Epithelial cell of proximal tubule (primary cell): ENCODE data around the gene TMEM108. TPM values are rescaled to one million over a fixed set of nuclear protein-coding genes. Genes with fewer than 3 reads are reported as not detected.

Source experiments
- DNase-seq: peaks from one replicate; pipeline ENCODE4 v3.0.0-alpha.2; 2011; ENCODE audit warnings: low read depth
- H3K4me3 ChIP-seq: 2 replicates; pipeline ENCODE4 v1.5.1; 2011; ENCODE audit warnings: low read depth, mild to moderate bottlenecking, low read length
- CTCF ChIP-seq: conservative IDR thresholded peaks from 2 replicates; pipeline ENCODE4 v1.5.1; 2012; ENCODE audit warnings: low read depth, mild to moderate bottlenecking, low read length
- total RNA-seq: library from RNA; depleted of rRNA; stranded (reverse); fragments of >200 nt; gene quantifications from 2 replicates; pipeline ENCODE4 v1.2.3, GENCODE V29; 2015

Gene TMEM108
- total RNA-seq, 1 donor from 2014 or later: 1.7 TPM

- no peak overlapping the region for H3K4me3 ChIP-seq
- no peak for TF ChIP-seq CTCF
- no peak for DNase-seq
Measured at GRCh38 chr3:133408961-133409360, 370.8 kb downstream of the TMEM108 start.

GRCh38 chr3:133410191-133410892 lies 372.2 kb downstream of the TMEM108 start:
- TF ChIP-seq CTCF: no peak
- no peak for DNase-seq
- no peak overlapping the region for H3K4me3 ChIP-seq

- no peak for TF ChIP-seq CTCF
- no peak overlapping the region for H3K4me3 ChIP-seq
- no peak for DNase-seq
Measured at GRCh38 chr3:133412183-133413132, 374.3 kb downstream of the TMEM108 start.

GRCh38 chr3:133413161-133414020 lies 375.2 kb downstream of the TMEM108 start:
- no peak for DNase-seq
- TF ChIP-seq CTCF: no peak
- H3K4me3 ChIP-seq: no peak overlapping the region

GRCh38 chr3:133414021-133414392 lies 375.8 kb downstream of the TMEM108 start:
- no peak overlapping the region for H3K4me3 ChIP-seq
- DNase-seq: no peak
- no peak for TF ChIP-seq CTCF

GRCh38 chr3:133418361-133418760 lies 380.2 kb downstream of the TMEM108 start:
- no peak for DNase-seq
- H3K4me3 ChIP-seq: no peak overlapping the region
- TF ChIP-seq CTCF: no peak
